ENCODE data around the gene LMAN1. TPM values are rescaled to one million over a fixed set of nuclear protein-coding genes. Genes with fewer than 3 reads are reported as not detected.

The LMAN1 gene
- total and polyA plus RNA-seq, 2 experiments from 2014 or later: 111 to 134 TPM

DNA sequence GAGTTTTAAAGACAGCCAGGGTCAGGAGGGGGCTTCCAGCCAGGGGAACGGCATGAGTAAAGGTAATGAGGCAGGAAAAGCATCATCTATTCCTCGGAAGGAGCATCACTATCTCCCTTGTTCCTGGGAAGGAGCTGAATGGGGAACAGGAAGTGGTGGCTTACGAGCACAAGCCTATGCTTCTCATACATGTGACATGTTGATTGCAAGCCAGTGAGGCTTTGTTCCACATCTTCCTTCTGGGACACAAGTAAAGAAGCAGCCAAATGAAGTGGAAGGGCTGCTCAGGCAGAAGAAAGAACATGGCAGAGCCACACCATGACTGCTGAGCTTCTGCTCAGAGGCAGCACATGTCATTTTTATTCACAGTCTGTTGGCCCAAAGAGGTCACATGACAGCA is 15.1 kb upstream of the LMAN1 start:
- peaks cover 6% of the 10 kb centered on the region; the same call in 1 of the 2 replicates for H3K4me1 ChIP-seq (ENCODE audit: insufficient read depth)
- no peaks in the 10 kb centered on the region for H3F3A ChIP-seq (replicated peaks; ENCODE audit: low read depth)
- DNase-seq (ENCODE audit: low spot score): no peak
- 0 out of 2 replicates have a peak overlapping the region, but pooled peaks have one; percentile 38 for H2AFZ ChIP-seq
- Mint-ChIP-seq H3K4me1 (peaks cover 6% of the 10 kb centered on the region; the same call in 2 of the 3 replicates), H3K36me3 (ENCODE audit: low read depth) (no peaks in the 10 kb centered on the region), H3K4me3 (no peak overlapping the region), H3K9me3 (no peaks in the 10 kb centered on the region), H3K27me3 (ENCODE audit: insufficient read depth, low read depth, poor library complexity) (no peaks in the 10 kb centered on the region), H3K27ac (no peak overlapping the region)
- no peaks in the 10 kb centered on the region for H3K27me3 ChIP-seq (ENCODE audit: insufficient read depth)
- H3K4me2 ChIP-seq: no peak overlapping the region
- no peaks in the 10 kb centered on the region for H3K79me2 ChIP-seq (replicated peaks; ENCODE audit: insufficient read depth)
- TF ChIP-seq ZNF114 (CRISPR knock-in tag; IDR thresholded peaks at IDR 0.05) (no peak), ETS1 (IDR thresholded peaks at IDR 0.05) (no peak), NANOG (IDR thresholded peaks at IDR 0.05; ENCODE audit: borderline replicate concordance) (no peak), CTCF (conservative IDR thresholded peaks at IDR 0.05; ENCODE audit: low read depth in 2 of 2) (no peak), STAT1 (IDR thresholded peaks at IDR 0.05; ENCODE audit: unreplicated experiment) (no peak), REST (IDR thresholded peaks at IDR 0.05; ENCODE audit: unreplicated experiment) (no peak), ZNF331 (CRISPR knock-in tag; IDR thresholded peaks at IDR 0.05; ENCODE audit: low read depth) (no peak), CREB1 (CRISPR knock-in tag; IDR thresholded peaks at IDR 0.05; ENCODE audit: low read depth) (no peak), ZNF462 (CRISPR knock-in tag; IDR thresholded peaks at IDR 0.05) (no peak), POLR2AphosphoS5 (IDR thresholded peaks at IDR 0.05; ENCODE audit: low read depth) (no peak), JUNB (IDR thresholded peaks at IDR 0.05; ENCODE audit: unreplicated experiment) (no peak), EZH2 (IDR thresholded peaks at IDR 0.05; ENCODE audit: low read depth, unreplicated experiment) (no peak), EZH2phosphoT487 (IDR thresholded peaks at IDR 0.05; ENCODE audit: unreplicated experiment) (no peak)
- H3K9me2 ChIP-seq (ENCODE audit: insufficient read depth): 0 out of 2 replicates have a peak, but pooled peaks cover 3% of the 10 kb centered on the region
- no peak overlapping the region for H3K27ac ChIP-seq (ENCODE audit: low read depth)
- H3K36me3 ChIP-seq (ENCODE audit: insufficient read depth): no peaks in the 10 kb centered on the region
- H4K20me1 ChIP-seq (replicated peaks; ENCODE audit: insufficient read depth): no peaks in the 10 kb centered on the region
- no peak overlapping the region for H3K4me3 ChIP-seq
- no peak for ATAC-seq
